Esophagus muscularis mucosa (tissue), 4 donors: ENCODE measurements around the gene NUP205.

Source experiments
- EP300 ChIP-seq: sonication (generic); formaldehyde crosslinking; IDR thresholded peaks from one replicate; pipeline ENCODE4 v1.6.1; 2017; ENCODE audit warnings: antibody characterized with exemption
- POLR2A ChIP-seq: fragments of 450-650 bp; IDR thresholded peaks from one replicate; pipeline ENCODE4 v1.6.1; 2017; ENCODE audit warnings: antibody characterized with exemption, moderate library complexity, mild to moderate bottlenecking, low read depth
- POLR2AphosphoS5 ChIP-seq, 2 donors: sonication (generic); formaldehyde crosslinking; IDR thresholded peaks; one replicate each; pipeline ENCODE4 v1.6.1; 2017; ENCODE audit warnings: antibody characterized with exemption in 2 of 2
- TF ChIP-seq, protein P1 (sequence below), 3 experiments: fragments of 200-600 bp in 2 of 3; fragments of 450-650 bp in 1 of 3; sonication (generic) in 2 of 3; IDR thresholded peaks; one replicate each; pipeline ENCODE4 v1.5.1; 2017 to 2019; ENCODE audit warnings: antibody characterized with exemption in 3 of 3, mild to moderate bottlenecking in 2 of 3, moderate library complexity in 1 of 3

DNA sequence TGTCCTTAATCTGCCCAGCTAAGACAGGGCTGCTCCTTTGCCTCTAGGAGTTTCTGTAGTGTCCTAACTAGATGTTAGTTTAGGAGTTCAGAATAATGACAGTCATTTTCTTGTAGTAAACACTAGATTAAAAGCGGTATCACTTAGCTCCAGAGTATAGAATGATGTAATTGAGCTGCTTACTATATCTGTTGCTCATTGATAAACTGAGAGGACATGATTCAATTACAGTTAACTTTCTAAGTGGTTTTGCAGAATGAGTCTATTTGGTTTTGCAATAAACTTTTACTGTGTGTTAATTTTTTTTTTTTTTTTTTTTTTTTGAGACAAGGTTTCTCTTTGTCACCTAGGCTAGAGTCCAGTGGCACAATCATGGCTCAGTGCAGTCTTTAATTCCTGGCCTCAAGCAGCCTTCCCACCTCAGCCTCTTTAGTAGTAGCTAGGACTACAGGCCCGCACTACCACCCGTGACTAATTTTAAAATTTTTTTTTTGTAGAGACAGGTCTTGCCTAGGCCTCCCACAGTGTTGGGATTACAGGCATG lies 106.4 kb downstream of the NUP205 start:
- TF ChIP-seq, protein P1, sequence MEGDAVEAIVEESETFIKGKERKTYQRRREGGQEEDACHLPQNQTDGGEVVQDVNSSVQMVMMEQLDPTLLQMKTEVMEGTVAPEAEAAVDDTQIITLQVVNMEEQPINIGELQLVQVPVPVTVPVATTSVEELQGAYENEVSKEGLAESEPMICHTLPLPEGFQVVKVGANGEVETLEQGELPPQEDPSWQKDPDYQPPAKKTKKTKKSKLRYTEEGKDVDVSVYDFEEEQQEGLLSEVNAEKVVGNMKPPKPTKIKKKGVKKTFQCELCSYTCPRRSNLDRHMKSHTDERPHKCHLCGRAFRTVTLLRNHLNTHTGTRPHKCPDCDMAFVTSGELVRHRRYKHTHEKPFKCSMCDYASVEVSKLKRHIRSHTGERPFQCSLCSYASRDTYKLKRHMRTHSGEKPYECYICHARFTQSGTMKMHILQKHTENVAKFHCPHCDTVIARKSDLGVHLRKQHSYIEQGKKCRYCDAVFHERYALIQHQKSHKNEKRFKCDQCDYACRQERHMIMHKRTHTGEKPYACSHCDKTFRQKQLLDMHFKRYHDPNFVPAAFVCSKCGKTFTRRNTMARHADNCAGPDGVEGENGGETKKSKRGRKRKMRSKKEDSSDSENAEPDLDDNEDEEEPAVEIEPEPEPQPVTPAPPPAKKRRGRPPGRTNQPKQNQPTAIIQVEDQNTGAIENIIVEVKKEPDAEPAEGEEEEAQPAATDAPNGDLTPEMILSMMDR (IDR thresholded peaks at IDR 0.05), result no peak
- no peak for TF ChIP-seq POLR2A
- no peak for TF ChIP-seq POLR2AphosphoS5 (IDR thresholded peaks at IDR 0.05)
- TF ChIP-seq EP300, result no peak
